Thoracic aorta (tissue), 2 donors: ENCODE data around the gene BLTP1. TPM values are rescaled to one million over a fixed set of nuclear protein-coding genes. Genes with fewer than 3 reads are reported as not detected.
A peak's percentile ranks its signal among the peaks of the same experiment; 100 is the strongest.
"Not testable (repeated sequence)": the region's sequence is repeated elsewhere in the genome, so short reads cannot be mapped to it uniquely, and the experiment has no call there.

Experiments
- ATAC-seq: fragments of 150-250 bp; one replicate; pipeline ENCODE4 v1.8.0; 2017; ENCODE audit warnings: low read depth; ENCODE audit not compliant: insufficient number of reproducible peaks, low FRiP score
- DNase-seq: peaks from one replicate; pipeline ENCODE4 v3.0.0-alpha.2; 2020; ENCODE audit warnings: low spot score
- H3K27ac ChIP-seq, 2 donors: fragments of 200-600 bp; sonication (generic); 1 replicate in 1 of 2; 2 replicates in 1 of 2; pipeline ENCODE4 v1.5.1; 2016; ENCODE audit warnings: mild to moderate bottlenecking in 2 of 2, moderate library complexity in 2 of 2
- H3K27me3 ChIP-seq: fragments of 200-600 bp; sonication (generic); replicated peaks from 2 replicates; pipeline ENCODE4 v1.6.0; 2016; ENCODE audit warnings: mild to moderate bottlenecking; ENCODE audit not compliant: insufficient read depth
- H3K36me3 ChIP-seq: fragments of 200-600 bp; sonication (generic); one replicate; pipeline ENCODE4 v1.5.1; 2016
- H3K4me1 ChIP-seq, 2 donors: fragments of 200-600 bp; sonication (generic); 1 replicate in 1 of 2; 2 replicates in 1 of 2; pipeline versions ENCODE4 v1.5.1 to v1.6.0; 2016; ENCODE audit warnings: low read depth in 2 of 2, mild to moderate bottlenecking in 1 of 2; ENCODE audit not compliant: control insufficient read depth in 1 of 2
- H3K4me3 ChIP-seq: fragments of 200-600 bp; sonication (generic); 2 replicates; pipeline ENCODE4 v1.5.1; 2016; ENCODE audit warnings: mild to moderate bottlenecking
- H3K9me3 ChIP-seq: fragments of 200-600 bp; sonication (generic); 2 replicates; pipeline ENCODE4 v1.5.1; 2016
- total RNA-seq, 2 donors: library from RNA; depleted of rRNA; stranded (reverse); fragments of >200 nt; gene quantifications; one replicate each; pipeline versions ENCODE4 v1.1.0 to v1.2.3, GENCODE V29; 2016
- TF ChIP-seq, protein P1 (sequence below): fragments of 200-600 bp; sonication (generic); IDR thresholded peaks from one replicate; pipeline ENCODE4 v1.5.1; 2019; ENCODE audit warnings: antibody characterized with exemption

The BLTP1 gene
- 100 to 1,000 TPM; 105 to 148 TPM for total RNA-seq

- Histone ChIP-seq H3K27me3 (no peaks in the 10 kb centered on the region), H3K27ac (peak within 1 kb of the TSS; percentile 85 to 88), H3K4me1 (peaks cover 10 to 26% of the 10 kb centered on the region in 2 donors), H3K9me3 (no peaks in the 10 kb centered on the region), H3K4me3 (peak within 1 kb of the TSS; percentile 86), H3K36me3 (no peaks in the 10 kb centered on the region)
- DNase-seq (peak; percentile 18), ATAC-seq (peak; percentile 91)
- TF ChIP-seq, protein P1, sequence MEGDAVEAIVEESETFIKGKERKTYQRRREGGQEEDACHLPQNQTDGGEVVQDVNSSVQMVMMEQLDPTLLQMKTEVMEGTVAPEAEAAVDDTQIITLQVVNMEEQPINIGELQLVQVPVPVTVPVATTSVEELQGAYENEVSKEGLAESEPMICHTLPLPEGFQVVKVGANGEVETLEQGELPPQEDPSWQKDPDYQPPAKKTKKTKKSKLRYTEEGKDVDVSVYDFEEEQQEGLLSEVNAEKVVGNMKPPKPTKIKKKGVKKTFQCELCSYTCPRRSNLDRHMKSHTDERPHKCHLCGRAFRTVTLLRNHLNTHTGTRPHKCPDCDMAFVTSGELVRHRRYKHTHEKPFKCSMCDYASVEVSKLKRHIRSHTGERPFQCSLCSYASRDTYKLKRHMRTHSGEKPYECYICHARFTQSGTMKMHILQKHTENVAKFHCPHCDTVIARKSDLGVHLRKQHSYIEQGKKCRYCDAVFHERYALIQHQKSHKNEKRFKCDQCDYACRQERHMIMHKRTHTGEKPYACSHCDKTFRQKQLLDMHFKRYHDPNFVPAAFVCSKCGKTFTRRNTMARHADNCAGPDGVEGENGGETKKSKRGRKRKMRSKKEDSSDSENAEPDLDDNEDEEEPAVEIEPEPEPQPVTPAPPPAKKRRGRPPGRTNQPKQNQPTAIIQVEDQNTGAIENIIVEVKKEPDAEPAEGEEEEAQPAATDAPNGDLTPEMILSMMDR, result no peak
These were observed at the start of gene BLTP1 for GRCh38 chr4:122151982-122152710. Gene BLTP1, plus strand, starts transcription at chr4:122152331. Its CDS starts 18,317 bp downstream, at chr4:122170648.

GRCh38 chr4:122104184-122104583 lies 47.9 kb upstream of the BLTP1 start:
- DNase-seq (no peak), ATAC-seq (no peak)
- H3K4me3 ChIP-seq, result no peak overlapping the region
- H3K27me3 ChIP-seq, result no peaks in the 10 kb centered on the region
- H3K9me3 ChIP-seq, result no peaks in the 10 kb centered on the region
- H3K4me1 ChIP-seq, result no peaks in the 10 kb centered on the region
- no peaks in the 10 kb centered on the region for H3K36me3 ChIP-seq
- no peak overlapping the region for H3K27ac ChIP-seq
- TF ChIP-seq, protein P1, result no peak

GRCh38 chr4:122107680-122108079 lies 44.5 kb upstream of the BLTP1 start:
- no peak for ATAC-seq
- Histone ChIP-seq H3K4me3 (no peak overlapping the region), H3K4me1 (no peaks in the 10 kb centered on the region), H3K36me3 (no peaks in the 10 kb centered on the region), H3K27ac (no peak overlapping the region), H3K27me3 (no peaks in the 10 kb centered on the region), H3K9me3 (no peaks in the 10 kb centered on the region)
- DNase-seq, result no peak
- TF ChIP-seq, protein P1, result no peak

- H3K36me3 ChIP-seq, H3K4me1 ChIP-seq, H3K4me3 ChIP-seq, ATAC-seq, H3K9me3 ChIP-seq, H3K27me3 ChIP-seq, DNase-seq, H3K27ac ChIP-seq: not testable (repeated sequence)
These were observed 41.8 kb upstream of the BLTP1 start for GRCh38 chr4:122110304-122110703.

DNA sequence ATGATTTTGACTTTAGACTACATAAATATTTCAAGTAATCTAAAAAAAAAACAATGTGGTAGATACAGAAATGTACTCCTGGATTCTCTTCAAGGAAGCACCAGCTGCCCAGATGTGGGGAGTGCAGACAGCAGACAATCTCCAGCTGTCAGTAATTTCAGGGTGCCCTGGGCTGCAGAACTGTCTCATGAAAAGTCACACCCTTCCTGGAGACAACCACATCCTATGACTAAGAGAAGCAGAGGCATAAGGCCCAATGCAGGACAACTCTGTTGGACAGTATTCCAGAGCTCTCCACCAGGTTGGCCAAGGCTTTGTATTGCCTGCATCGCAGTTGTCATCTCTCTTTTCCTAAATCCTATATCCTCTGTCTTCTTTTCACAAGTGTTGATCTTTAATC lies 34.4 kb upstream of the BLTP1 start:
- TF ChIP-seq, protein P1, result no peak
- no peak overlapping the region for H3K27ac ChIP-seq
- no peaks in the 10 kb centered on the region for H3K27me3 ChIP-seq
- H3K9me3 ChIP-seq, result no peaks in the 10 kb centered on the region
- H3K36me3 ChIP-seq, result no peaks in the 10 kb centered on the region
- ATAC-seq (no peak), DNase-seq (no peak)
- H3K4me3 ChIP-seq, result no peak overlapping the region
- H3K4me1 ChIP-seq, result no peaks in the 10 kb centered on the region

DNA sequence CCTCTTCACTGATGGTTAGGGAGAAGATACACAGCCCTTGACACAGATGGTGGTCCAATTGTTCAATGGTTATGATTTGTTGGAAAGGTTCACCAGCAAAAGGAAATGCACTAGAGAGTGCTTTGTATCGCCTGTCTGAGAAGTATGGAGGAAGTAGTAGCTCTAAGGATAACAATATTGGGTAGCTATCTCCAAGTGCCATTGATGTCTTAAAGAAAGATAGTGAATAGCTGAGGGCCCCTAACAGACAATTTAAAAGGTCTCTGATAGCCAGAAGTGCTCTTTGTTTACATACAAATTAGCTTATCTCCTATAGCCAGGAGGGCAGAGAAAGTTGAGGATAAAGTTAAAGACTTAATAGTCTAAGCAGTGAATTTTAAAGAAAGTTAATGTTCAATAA lies 33.9 kb upstream of the BLTP1 start:
- H3K27ac ChIP-seq, result no peak overlapping the region
- no peaks in the 10 kb centered on the region for H3K27me3 ChIP-seq
- no peaks in the 10 kb centered on the region for H3K4me1 ChIP-seq
- no peak overlapping the region for H3K4me3 ChIP-seq
- TF ChIP-seq, protein P1, result no peak
- ATAC-seq, result no peak
- DNase-seq, result no peak
- no peaks in the 10 kb centered on the region for H3K36me3 ChIP-seq
- H3K9me3 ChIP-seq, result no peaks in the 10 kb centered on the region
